ENCODE data around the gene ID3.

GRCh38 chr1:23561813-23562100, 2.5 kb upstream of the ID3 start:
- TF ChIP-seq CTCF (IDR thresholded peaks at IDR 0.05) (no peak), POLR2A (IDR thresholded peaks at IDR 0.05) (no peak)
